K562 (cell line): ENCODE results near the gene KTI12. TPM values are rescaled to one million over a fixed set of nuclear protein-coding genes. Genes with fewer than 3 reads are reported as not detected.

Source experiments
- FOXJ2 ChIP-seq: fragments of 200-800 bp; sonication (Bioruptor generic); IDR thresholded peaks from 2 replicates; pipeline ENCODE4 v1.6.1; 2016; ENCODE audit warnings: missing genetic modification characterization, missing compliant biosample characterization
- FUS ChIP-seq: fragments of 200-400 bp; formaldehyde crosslinking; optimal IDR thresholded peaks from 2 replicates; pipeline ENCODE3; 2017; ENCODE audit warnings: low read depth, low read length
- HMG20A ChIP-seq: fragments of 450-650 bp; formaldehyde crosslinking; conservative IDR thresholded peaks from 2 replicates; pipeline ENCODE4 v1.4.0; 2020; ENCODE audit warnings: mild to moderate bottlenecking, mixed read lengths
- HNRNPLL ChIP-seq: fragments of 200-400 bp; formaldehyde crosslinking; IDR thresholded peaks from 2 replicates; pipeline ENCODE4 v1.6.1; 2017; ENCODE audit warnings: low read length, low read depth, mild to moderate bottlenecking; ENCODE audit not compliant: poor library complexity, severe bottlenecking
- IRF1 ChIP-seq: sonication (generic); formaldehyde crosslinking; IDR thresholded peaks from 2 replicates; pipeline ENCODE4 v1.8.0; 2022; ENCODE audit warnings: missing genetic modification reagents, mild to moderate bottlenecking, borderline replicate concordance
- KLF10 ChIP-seq: fragments of 250-450 bp; sonication (Bioruptor Pico); IDR thresholded peaks from 2 replicates; pipeline ENCODE4 v1.6.1; 2021; ENCODE audit warnings: matching md5 sums
- MITF ChIP-seq: IDR thresholded peaks from 2 replicates; pipeline ENCODE4 v1.6.1; 2014; ENCODE audit warnings: antibody characterized with exemption
- NFRKB ChIP-seq: fragments of 450-650 bp; IDR thresholded peaks from 2 replicates; pipeline ENCODE4 v1.6.1; 2016; ENCODE audit warnings: low read depth
- POLR2AphosphoS5 ChIP-seq: IDR thresholded peaks from 2 replicates; pipeline ENCODE4 v1.6.1; 2011; ENCODE audit warnings: mild to moderate bottlenecking, low read depth, low read length, moderate library complexity; ENCODE audit not compliant: control insufficient read depth, insufficient read depth
- SIN3B ChIP-seq: fragments of 450-650 bp; IDR thresholded peaks from 2 replicates; pipeline ENCODE4 v1.6.1; 2017; ENCODE audit warnings: low read depth, mild to moderate bottlenecking, moderate library complexity
- SP1 ChIP-seq: sonication (generic); formaldehyde crosslinking; IDR thresholded peaks from 2 replicates; pipeline ENCODE4 v1.8.1; 2022; ENCODE audit warnings: mild to moderate bottlenecking, missing genetic modification reagents
- ZNF318 ChIP-seq, 2 experiments: fragments of 450-650 bp; IDR thresholded peaks; 2 replicates each; pipeline ENCODE4 v1.6.1; 2016; ENCODE audit warnings: mild to moderate bottlenecking in 2 of 2, borderline replicate concordance in 1 of 2, low read depth in 1 of 2, moderate library complexity in 1 of 2
- ZNF589 ChIP-seq: fragments of 200-800 bp; sonication (Bioruptor generic); IDR thresholded peaks from 2 replicates; pipeline ENCODE4 v1.6.1; 2016; ENCODE audit warnings: low read depth, missing genetic modification characterization, missing compliant biosample characterization
- ZNF740 ChIP-seq, 3 experiments: fragments of 200-800 bp in 1 of 3; sonication (Bioruptor generic) in 1 of 3; sonication (generic) in 1 of 3; formaldehyde crosslinking in 1 of 3; IDR thresholded peaks; 2 replicates each; pipeline versions ENCODE4 v1.6.1 to v1.8.0; 2016 to 2022; ENCODE audit warnings: mild to moderate bottlenecking in 2 of 3, missing compliant biosample characterization in 2 of 3, missing genetic modification characterization in 2 of 3, missing genetic modification reagents in 1 of 3
- polyA plus RNA-seq, 8 experiments: library from polyadenylated mRNA; depleted of rRNA in 4 of 8; stranded (reverse) in 5 of 8; unstranded in 3 of 8; fragments of >200 nt; fragmentation: Nextera tagmentation in 2 of 8; fragmentation: Illumina TruSeq in 1 of 8; extraction: Ambion mirVana in 2 of 8; extraction: Trizol in 1 of 8; gene quantifications; 2 replicates each; pipeline versions ENCODE4 v1.2.1 to v1.2.3, GENCODE V29; 2011 to 2014; ENCODE audit warnings: inconsistent platforms in 1 of 8, missing spikeins in 1 of 8
- total RNA-seq, 7 experiments: library from RNA; depleted of rRNA in 6 of 7; stranded (reverse); fragments of >200 nt in 6 of 7; fragmentation: Illumina TruSeq in 2 of 7; extraction: Trizol in 2 of 7; gene quantifications; 2 replicates each; pipeline versions ENCODE4 v1.2.1 to v1.2.3, GENCODE V29; 2011 to 2021; ENCODE audit warnings: low replicate concordance in 1 of 7

KTI12 gene
- total and polyA plus RNA-seq, 9 of the 15 experiments (the other 6 are each of a cell fraction or from before 2014, with no cell fraction given): 3.1 to 22.8 (median 11.6) TPM

- peak; percentile 66; the same call in 1 of the 2 replicates for TF ChIP-seq MITF
- TF ChIP-seq SIN3B: peak; percentile 61; the same call in 1 of the 2 replicates
- TF ChIP-seq ZNF740 (CRISPR knock-in tag; IDR thresholded peaks at IDR 0.05): peak; percentile 72
- no peak for TF ChIP-seq ZNF740 (tag; IDR thresholded peaks at IDR 0.05)
- TF ChIP-seq FUS: no peak
- TF ChIP-seq FOXJ2 (tag): peak; percentile 35; the same call in 1 of the 2 replicates
- TF ChIP-seq HMG20A: no peak
- TF ChIP-seq HNRNPLL: peak; percentile 88
- TF ChIP-seq NFRKB: peak; percentile 84
- TF ChIP-seq ZNF318 (IDR thresholded peaks at IDR 0.05; ENCODE audit: borderline replicate concordance in 1 of 2, low read depth in 1 of 2): 0 out of 4 replicates have a peak, but pooled peaks of 1 of the 2 experiments have one; percentile 28
- TF ChIP-seq ZNF589 (CRISPR knock-in tag): peak; percentile 9; the same call in 1 of the 2 replicates
- peak; percentile 63 for TF ChIP-seq POLR2AphosphoS5
- no peak for TF ChIP-seq KLF10 (CRISPR knock-in tag)
- no peak for TF ChIP-seq IRF1 (CRISPR knock-in tag)
- no peak; the same call in 1 of the 2 replicates for TF ChIP-seq SP1 (CRISPR knock-in tag)
Measured at GRCh38 chr1:52056163-52056936, 22.7 kb upstream of the KTI12 start, which contains the start of gene BTF3L4 (continued).
